Renal pelvis (tissue), 4 donors: ENCODE measurements around the gene TMEM145. TPM values are rescaled to one million over a fixed set of nuclear protein-coding genes. Genes with fewer than 3 reads are reported as not detected.

Experiments
- DNase-seq: peaks from one replicate; pipeline ENCODE4 v3.0.0-alpha.2; 2013
- polyA plus RNA-seq, 3 donors: library from polyadenylated mRNA; unstranded; fragments of 120-200 nt; gene quantifications; one replicate each; pipeline ENCODE4 v1.2.1, GENCODE V29; 2013; ENCODE audit not compliant: insufficient read length in 3 of 3

Gene TMEM145
- polyA plus RNA-seq, 3 donors: 0.67 to 1.5 (median 1.1) TPM

DNA sequence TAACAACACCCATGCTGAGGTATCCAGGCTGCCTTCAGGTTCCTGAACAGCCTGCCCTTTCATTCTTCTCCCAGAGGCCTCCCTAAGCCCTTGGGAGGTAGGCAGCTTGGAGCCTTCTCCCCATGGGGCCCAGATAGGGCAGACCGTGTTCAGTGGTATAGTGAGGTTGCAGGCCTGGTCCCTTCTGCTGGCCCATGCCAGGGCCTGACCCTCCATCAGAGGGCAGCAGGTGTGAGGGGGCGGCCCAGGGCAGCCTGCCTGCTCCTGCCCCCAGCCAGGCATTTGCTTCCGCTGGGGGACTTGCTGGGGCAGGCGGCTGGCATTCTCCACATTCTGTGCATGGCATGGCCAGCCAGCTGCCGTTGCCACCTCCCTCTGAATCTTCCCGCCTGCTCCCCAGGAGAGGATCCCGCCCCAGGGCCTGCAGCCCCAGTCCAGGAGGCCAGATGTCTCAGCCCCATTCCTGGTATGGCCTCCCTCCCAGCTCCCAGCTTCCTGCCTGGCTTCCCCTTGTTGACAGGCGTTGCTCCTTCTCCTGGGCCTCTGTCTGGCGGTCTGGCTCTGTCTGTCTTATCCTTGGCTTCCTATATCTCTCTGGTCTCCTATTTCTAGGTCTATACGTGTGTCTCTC is 35.2 kb upstream of the TMEM145 start:
- DNase-seq: no peak

DNA sequence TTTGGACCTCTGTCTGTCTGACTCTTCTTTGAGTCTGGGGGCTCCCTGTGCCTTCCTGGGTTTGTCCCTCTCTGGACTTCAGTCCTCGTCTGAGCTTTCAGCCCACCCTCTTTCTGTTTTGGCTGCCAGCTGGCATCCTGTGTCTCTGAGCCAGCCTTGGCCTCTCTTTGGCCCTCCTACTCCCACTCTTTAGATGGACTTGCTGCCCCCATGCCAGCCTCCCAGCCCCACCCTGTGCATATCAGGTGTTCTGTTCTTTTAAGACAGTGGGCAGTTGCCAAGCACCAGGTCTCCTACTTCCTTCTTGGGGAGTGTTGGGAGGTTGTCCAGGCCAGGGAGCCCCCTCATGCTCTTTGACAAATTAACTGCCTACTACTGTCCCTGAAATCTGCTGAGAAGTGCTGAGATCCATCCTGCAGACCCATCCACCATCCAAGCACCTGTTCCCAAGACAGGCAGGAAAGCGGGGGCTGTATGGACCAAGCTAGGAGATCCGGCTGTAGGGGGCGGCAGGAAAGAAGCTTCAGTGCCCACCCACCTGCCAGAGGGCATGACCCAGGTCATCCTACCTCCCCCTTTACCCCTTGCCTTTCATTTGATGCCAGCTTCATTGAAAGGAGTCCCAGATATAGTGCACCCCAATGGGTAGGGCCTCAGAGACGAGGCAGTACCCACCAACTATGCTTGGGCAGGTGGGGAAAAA is 34.5 kb upstream of the TMEM145 start:
- DNase-seq: no peak

DNA sequence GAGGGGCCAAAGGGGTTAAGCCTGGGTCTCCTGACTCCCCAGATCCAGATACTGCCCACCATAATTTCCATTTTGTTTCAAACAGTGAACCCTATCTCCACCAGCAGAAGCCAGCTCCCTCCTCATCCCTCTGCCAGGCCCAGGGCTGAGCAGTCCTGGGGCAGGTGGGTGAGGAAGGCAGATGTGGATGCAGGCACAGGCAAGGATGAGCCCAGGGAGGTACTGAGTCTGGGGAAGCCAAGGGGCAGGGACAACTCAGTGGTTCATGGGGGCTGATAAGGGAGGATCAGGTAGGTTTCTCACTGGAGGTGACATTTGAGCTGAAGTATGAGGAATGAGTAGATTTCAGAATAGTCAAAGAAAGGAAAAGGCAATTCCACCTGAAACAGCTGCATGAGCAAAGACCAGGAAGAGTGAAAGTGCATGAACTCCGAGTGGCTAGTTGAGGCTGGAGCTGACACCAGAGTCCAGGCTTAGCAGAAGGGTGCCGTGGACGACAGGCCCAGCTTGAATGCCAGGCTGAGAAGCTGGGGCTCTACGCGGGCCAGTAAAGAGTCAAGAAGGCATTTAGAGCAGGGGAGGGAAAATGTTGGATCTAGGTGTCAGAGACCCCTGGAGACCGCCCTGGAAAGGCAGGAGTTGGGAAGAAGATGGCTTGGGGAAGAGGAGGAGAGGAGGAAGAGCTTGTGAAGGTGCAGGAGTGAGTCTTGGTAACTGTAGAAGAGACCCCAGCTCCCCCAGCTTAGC is 33.8 kb upstream of the TMEM145 start:
- DNase-seq: no peak

DNA sequence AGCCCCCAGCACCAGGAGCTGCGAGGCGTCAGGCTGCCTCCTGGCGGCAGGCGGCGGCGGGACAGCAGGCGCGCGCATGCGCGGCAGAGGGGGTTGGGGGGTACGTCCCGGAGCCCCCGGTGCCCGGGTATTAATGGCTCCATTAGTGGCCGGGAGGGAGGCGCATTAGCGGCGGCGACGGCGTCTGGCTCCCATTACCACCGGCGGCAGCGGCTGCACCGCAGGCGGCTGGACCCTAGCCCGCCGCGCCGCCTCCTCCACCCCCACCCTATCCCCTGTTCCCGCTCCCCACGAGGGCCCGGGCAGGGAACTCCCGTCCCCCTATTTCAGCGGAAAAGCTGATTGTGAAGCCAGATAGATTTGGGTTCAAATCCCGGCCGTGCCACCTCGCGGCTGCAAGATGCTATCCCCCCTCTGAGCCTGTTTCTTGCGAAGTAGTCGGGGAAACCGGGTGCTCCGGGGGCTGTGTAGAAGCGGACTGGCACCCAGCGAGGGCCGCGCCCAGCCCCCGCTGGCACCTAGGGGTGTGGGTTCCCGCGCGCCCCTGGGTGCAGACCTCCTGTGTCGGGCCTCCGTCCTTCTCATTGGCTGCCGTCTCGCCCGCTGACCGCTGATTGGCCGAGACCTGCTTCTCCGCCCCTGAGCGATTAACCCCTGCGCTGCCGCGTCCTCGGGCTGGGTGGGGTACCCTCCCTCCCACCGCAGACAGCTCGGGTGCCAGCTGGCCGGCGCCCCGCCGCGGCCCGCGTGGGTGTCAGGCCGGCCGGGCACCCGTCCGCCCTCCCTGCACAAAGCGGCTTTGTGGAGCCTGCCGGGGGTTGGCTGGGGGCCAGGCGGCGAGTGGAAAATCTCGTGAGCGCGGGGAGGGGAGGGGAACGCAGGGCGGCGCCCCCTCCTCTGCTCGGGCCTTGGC is 33.0 kb upstream of the TMEM145 start:
- DNase-seq: peak; percentile 85

DNA sequence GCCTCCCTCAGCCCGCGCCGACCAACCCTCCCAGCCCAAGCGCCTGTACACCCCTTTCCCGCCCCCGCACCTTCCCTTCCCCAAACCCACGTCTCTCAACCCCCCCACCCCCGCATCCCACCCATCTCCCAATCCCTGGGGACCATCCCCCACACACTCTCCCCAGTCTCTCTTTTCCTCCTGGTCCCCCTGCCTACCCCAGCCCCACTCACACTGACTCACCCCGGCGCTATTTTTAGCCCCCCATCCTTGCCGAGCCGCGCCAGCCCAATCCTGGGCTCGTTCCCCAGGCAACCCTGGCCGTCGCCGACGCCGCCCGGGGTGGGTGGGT is 32.3 kb upstream of the TMEM145 start:
- DNase-seq: no peak

DNA sequence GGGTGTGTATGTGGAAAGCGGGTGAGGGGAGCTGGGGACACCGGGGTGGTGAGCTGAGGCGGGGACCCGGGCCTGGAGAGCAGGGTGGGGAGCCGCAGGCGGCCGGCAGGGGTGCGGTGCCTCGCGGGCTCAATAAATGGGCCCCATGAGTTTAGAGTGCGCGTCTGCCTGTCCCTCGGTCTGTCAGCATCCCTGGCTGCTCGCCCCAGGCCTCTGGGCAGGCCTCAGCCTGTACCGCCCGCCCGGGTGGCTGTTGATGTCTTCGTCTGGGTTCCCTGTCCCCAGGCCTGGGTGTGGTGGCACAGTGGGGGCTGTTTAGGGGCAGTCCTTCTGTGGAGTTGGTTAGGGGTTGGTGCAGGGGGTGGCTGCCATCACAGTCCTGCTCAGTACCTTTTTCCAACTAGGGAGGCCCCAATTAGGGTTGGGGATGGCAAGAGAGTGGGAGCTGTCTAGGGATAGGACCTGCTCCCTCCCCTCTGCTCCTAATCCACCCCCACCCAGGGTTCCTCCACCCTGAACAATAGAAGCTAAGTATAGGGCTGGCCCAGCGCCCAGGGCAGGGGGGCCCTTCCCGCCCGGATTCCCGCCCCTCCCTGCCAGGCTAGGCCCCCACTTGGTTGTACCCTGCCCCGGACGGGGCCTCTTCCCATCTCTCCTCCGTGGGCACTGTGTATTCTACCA is 31.8 kb upstream of the TMEM145 start:
- no peak for DNase-seq

DNA sequence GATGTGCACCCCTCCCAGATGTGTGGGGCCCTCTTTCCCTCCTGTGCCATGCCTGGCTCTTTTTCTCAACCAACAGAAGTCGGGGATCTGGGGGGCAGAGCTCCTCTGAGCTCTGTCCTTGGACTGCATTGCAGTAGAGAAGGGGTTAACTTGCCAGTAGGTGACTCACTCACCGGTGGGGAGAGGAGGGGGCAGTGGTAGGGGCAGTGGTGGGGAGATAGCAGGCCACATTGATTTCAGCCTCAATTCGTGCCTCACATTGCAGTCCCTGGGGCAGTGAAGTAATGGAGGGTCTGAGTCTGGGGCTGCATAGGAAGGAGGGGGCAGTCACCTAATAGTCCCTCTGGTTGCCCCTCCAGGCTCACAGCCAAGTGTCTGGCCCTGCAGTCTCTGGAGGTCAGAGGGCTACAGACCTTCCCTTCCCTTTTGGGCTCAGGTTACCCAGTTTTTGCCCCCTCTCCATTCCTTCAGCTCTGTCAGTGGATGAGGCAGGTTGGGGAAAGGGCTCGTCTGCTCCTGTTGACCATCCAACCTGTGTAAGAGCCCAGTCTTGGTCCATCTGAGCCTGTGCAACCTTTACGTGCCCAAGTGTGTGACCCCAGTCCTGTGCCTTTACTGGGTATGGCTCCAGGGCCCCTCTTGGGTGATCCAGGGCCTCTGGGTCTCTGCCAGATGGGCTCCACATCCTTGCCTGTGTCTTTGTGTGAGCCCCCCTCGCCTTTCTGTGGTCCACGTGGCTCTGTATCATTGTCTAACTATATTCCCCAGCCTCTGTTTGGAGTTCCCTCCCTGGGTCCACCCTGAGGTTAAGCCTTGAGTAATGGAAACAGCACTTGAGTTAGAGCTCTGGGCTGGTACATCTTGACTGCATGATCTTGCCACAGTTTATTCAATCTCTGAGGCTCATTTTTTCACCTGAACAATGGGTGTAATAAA is 31.0 kb upstream of the TMEM145 start:
- no peak for DNase-seq

DNA sequence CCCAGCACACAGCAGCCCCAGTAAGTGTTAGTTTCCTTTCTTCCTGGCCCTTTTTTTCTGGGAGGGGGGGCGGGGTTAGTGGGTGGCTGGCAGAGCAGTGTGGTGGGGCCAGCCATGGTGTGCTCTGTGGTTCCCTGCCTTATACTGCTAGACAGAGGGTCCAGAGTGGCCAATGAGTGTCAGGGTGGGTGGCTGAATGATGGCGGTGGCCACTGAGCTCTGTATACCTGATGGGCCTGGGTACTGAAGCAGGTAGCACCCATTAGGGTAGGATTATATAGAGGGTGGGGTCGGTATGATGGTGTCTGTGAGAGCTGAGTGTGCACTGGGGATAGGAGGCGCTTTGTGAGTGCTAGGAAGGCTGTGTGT is 30.3 kb upstream of the TMEM145 start:
- no peak for DNase-seq

DNA sequence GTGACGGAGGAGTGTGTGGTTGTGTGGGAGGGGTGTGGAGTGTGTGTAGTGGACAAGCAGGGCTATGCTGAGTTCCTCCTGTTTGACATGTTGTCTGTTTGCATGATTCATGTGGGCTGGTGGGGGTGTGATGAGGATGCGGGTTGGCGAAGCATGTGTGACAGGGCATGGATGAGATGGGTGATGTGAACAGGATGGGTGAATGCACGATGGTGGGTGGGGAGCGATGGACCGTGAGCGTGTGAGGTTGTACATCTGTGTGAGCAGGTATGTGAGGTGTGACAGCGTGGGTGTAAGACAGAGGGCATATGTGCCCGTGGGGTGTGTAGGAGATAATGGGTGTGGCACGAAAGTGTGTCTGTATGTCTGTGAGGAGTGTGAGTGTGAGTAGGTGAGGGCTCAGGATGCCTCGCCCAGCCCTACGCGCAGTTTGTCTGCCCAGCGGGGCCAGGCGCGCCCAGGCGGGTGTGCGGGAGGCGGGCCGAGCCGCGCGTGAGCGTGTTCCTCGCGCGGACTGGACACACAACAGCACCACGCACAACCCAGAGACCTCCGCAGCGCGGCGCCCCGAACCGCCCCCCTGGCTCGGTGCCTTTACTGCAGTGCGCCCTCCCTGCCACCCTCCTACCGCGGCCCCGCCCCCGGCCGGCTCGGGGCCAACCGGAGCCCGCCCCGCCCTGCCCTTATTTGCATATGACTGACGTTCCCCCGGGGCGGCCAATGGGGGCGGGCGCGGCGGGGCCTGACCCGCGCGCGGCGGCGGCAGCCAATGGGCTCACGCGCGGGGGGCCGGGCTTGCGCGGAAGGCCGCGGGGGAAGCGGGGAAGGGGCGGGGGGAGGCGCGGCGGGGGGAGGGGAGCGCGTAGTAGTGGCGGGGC is 29.7 kb upstream of the TMEM145 start:
- DNase-seq: peak; percentile 96

DNA sequence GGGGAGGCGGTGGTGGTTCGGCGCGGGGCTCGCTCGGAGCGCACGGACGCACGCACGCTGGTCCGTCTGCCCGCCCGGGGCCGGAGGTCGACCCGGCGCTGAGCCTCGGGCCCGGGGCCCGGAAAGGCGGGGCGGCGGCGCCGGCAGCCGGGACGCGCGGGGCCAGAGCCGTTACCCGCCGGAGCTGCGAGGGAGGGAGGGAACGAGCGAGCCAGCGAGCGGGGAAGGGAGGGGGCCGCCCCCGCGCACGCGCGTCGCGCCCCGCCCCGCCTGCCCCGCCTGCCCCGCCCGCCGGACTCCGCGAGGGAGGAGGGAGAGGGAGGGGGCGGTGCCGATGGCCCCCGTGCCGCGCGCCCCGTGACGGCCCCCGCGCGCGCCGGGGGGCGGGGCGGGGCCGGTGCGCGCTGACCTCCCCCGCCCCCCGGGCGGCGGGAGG is 29.0 kb upstream of the TMEM145 start:
- no peak for DNase-seq

DNA sequence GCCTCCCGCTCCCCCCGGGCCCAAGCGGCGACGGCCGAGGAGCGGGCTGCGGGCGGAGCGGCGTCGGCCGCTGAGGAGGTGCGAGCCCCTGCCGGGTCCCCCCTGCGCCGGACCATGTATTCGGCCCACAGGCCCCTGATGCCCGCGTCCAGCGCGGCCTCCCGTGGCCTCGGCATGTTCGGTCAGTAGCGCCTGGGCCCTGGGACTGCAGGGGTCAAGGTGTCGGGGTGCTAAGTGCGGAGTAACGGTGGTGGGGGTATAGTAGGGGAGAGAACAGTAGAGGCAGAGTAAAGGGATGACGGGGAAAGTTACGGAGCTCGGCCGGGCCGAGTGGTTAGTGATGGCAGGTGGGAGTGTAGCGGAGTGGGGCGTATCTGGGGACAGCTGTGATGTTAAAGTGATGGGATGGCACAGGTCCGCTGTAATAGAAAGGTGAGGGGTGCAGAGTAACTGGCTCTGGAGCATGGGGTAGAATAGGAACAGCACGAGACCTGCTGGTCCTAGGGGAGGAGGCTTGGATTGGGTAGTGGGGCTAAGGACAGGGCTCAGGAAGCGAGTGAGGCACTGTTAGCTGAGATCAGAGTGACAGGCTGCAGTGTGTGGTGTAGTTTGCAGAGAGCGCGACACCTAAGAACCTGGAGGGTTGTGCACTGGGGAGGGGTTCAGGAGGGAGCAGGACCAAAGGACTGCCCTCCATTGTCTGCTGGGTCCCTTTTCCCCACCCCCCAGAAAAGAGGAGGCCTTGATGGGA is 28.3 kb upstream of the TMEM145 start:
- DNase-seq: no peak

DNA sequence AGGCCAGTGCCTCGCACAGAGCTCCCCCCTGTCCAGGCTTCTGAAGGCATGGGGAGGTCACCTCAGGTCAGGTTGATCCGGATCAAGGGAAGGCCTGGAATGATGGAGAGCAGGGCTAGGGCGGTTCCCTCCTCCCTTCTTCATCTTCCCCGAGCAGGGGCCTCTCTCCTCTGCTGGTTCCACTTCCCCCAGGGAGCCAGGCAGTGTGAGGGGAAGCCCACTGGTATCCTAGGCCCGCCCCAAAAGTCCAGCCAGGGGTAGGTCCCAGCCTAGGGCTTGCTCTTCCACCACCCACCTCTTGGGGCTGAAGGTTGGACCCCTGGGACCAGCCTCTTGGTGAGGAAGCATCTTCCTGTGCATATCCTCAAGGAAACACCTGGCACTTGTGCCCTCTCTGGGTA is 27.6 kb upstream of the TMEM145 start:
- no peak for DNase-seq

DNA sequence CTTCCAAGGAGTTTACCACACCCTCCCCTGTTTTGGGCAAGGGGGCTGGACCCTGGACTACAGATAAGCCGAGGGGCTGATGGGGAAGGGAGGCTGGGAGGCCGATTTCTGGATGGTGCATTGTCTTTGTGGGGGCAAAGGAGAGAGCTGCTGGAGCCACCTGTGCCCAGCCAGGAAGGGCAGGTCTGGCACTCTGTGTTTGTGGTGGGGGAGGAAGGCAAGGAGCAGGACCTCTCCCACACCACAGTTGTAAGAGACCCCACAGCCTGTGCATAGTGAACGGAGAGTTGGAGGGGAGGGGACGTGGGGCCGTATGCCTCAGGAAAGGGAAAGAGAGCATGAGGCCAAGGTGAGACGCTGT is 27.1 kb upstream of the TMEM145 start:
- no peak for DNase-seq

DNA sequence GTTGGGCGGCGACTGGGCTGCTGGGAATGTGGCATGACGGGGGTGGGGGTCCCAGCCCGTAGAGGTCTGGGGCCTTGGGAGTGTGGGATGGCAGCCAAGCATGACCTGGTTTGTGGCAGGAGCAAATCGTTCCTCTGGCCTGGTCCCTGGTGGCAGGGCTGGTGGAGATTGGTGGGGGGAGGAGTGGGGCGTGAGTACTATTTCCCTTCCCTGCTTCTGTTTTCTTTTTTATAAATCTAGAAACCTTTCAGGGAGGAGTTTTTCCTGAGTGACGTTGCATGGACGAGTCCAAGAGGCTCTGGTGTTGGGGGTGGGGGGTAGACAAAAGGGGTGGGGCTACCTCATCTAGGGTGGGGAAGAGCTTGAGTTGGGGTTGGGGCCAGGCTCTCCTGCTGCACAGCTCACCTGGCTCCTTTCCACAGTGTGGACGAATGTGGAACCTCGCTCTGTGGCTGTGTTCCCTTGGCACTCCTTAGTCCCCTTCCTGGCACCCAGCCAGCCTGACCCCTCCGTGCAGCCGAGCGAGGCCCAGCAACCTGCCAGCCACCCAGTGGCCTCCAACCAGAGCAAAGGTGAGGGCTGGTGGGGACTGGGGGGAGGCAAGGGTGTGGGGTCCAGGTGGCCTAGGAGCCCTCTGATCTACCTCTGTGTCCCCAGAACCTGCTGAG is 26.6 kb upstream of the TMEM145 start:
- no peak for DNase-seq

DNA sequence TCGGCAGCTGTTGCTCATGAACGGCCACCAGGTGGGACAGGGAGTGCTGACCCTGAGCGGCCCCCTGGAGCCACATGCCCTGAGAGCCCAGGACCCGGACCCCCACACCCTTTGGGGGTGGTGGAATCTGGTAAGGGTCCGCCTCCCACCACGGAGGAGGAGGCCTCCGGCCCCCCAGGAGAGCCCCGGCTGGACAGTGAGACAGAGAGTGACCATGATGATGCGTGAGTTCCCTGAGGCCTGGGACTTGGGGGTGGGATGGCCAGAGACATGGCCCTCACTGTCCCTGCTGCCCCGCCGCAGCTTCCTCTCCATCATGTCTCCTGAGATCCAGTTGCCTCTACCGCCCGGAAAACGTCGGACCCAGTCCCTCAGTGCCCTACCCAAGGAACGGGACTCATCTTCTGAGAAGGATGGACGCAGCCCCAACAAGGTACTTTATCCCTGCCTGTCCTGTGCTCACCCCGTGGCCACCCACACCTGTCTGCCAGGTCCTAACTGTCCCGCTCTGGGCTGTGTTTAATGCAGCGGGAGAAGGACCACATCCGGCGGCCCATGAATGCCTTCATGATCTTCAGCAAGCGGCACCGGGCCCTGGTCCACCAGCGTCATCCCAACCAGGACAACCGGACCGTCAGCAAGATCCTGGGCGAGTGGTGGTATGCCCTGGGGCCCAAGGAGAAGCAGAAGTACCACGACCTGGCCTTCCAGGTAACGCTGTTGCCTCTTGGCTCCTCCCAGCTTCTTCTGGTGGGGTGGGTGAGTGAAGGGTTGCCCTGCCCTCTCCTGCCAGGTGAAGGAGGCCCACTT is 25.9 kb upstream of the TMEM145 start:
- no peak for DNase-seq

DNA sequence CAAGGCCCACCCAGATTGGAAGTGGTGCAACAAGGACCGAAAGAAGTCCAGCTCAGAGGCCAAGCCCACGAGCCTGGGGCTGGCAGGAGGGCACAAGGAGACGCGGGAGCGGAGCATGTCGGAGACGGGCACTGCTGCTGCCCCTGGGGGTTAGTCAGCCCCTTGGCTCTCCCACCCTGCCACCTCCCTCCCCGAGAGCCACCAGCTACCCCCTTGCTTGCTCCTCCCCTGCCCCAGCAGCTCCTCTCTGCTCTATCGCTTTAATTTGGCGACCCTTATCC is 25.3 kb upstream of the TMEM145 start:
- no peak for DNase-seq

DNA sequence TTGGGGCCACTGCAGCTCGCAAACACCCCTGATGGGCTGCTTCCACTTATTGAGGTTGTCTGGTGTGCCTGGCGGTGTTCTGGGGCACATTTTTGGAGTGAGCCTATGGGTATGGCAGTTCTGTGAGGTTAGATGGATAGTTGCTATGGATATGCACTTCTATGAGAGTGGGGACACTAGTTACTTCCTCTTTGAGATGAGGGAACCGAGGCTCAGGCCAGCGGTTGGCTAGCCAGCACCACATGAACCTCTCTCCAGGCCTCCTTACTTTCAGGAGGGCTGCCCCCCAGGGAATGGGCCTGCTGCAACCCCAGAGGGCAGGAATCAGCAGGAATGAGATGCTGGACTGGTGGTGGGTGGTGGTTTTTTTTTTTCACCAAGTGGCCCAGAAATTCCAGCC is 24.7 kb upstream of the TMEM145 start:
- DNase-seq: no peak
